HG03060 (cell line): ENCODE results near the gene SH3BP4.

Experiments
- ATAC-seq: cut with Tn5 transposase; IDR thresholded peaks from one replicate; pipeline ENCODE4 v1.9.1; 2021; ENCODE audit warnings: low read depth, moderate number of reproducible peaks; ENCODE audit not compliant: unreplicated experiment

The SH3BP4 gene

DNA sequence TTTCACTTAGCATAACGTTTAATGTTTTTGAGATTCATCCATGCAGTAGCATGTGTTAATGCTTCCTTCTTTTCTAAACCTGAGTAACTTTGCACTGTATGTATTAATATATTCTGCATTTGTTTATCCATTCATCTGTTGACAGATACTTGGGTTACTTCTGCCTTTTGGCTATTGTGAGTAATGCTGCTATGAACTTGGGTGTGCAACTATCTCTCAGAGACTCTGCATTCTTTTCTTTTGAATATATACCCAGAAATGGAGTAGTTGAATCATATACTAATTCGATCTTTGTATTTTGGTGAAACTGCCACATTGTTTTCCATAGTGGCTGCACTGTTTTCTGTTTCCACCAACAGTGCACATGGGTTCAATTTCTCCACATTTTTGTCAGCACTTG is 128.3 kb downstream of the SH3BP4 start:
- no peak for ATAC-seq

GRCh38 chr2:235082578-235083338 is 130.9 kb downstream of the SH3BP4 start:
- no peak for ATAC-seq

DNA sequence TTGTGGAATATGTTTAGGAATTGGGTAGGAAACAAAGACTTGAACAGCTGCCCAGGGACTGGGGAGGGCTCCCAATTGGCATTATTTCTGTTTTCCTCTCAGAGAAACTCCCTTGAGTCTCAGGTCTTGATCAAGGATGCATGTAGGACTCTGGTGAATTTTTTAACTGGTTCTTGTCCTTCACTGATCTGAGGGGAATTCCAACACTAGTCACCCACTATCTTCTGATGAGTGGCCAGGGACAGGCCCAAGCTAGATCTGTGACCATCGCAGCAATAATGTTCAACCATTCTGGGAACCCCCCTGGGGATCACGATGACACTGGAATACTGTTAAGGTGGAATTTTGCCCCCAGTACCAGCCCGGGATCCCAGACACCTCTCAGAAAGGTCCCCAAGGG is 132.0 kb downstream of the SH3BP4 start:
- ATAC-seq = no peak

GRCh38 chr2:235084424-235084823 is 132.6 kb downstream of the SH3BP4 start:
- no peak for ATAC-seq

- no peak for ATAC-seq
Measured at GRCh38 chr2:235085476-235085875, 133.7 kb downstream of the SH3BP4 start.

- ATAC-seq = no peak
Measured at GRCh38 chr2:235086481-235087184, 134.8 kb downstream of the SH3BP4 start.

GRCh38 chr2:235087832-235088495 is 136.1 kb downstream of the SH3BP4 start:
- ATAC-seq = no peak

DNA sequence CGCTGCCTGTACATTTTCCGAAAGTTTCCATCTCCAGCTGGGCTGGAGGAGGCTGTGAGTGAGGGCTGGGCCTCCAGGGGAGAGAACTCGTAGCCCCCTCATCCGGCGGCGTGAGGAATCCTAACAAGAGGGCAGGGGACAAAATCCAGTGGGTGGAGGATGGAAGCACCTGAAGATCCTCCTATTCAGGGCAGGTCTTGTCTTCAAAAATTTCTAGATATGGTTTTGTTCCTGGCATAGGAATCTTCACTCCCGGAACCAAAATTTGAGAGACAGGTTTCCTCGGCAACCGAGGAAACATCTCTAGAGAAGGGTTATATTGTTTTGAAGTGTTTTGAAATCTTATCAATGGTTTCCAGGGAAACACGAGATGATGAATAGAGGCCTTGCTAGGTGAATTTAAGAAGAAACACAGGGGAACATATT is 136.7 kb downstream of the SH3BP4 start:
- no peak for ATAC-seq

GRCh38 chr2:235091421-235091820 is 139.6 kb downstream of the SH3BP4 start:
- no peak for ATAC-seq

DNA sequence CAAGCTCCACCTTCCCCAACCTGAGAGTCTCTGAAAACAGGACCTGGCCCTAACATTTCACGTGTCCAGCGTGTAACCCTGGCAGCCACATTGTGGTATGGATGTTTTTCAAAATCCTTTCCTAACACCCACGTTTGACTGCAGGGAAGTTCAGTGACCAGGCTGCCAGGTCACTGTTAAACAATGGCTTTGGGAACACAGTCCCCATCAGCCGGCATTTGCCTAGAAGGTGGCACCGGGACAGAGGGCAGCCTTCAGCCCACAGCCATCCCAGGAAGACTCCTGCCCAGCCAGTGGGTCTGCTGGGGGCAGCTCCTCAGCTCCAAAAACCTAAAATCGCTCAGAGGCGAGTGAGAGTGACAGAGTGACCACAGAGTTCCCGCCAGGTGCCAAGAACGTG is 140.2 kb downstream of the SH3BP4 start:
- ATAC-seq = no peak

- no peak for ATAC-seq
Measured at GRCh38 chr2:235092433-235093223, 140.8 kb downstream of the SH3BP4 start.

DNA sequence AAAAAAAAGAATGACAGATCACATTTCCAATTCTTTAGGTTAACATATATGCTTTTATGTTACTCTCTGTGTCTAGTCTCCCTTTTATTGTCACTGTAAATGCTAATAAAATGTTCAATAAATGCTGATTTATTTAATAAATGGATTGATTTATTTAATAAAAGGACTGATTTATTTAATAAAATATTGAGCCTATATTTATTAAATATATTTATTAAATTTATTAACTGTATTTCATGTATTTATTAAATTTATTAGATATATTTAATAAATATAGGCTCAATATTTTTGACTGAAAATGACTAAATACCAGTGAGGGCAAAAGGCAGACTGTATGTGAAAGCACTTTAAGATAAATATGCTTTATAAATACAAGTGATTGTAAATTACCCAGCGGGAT is 142.6 kb downstream of the SH3BP4 start:
- ATAC-seq = no peak

DNA sequence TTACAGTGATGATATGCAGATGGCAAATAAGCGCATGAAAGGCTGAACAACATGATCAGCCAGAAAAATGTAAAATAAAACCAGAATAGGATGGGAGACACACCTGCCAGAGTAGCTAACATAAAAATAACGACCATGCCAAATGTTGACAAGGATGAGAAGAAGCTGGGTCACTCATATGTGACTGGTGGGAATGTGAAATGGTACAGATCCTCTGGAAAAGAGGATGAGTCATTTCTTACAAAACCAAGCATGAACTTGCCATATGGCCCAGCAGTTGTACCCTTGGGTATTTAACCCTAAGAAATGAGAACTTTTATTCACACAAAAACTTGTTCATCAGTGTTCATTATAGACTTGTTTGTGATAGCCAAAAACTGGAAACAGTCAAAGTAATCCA is 143.8 kb downstream of the SH3BP4 start:
- no peak for ATAC-seq

DNA sequence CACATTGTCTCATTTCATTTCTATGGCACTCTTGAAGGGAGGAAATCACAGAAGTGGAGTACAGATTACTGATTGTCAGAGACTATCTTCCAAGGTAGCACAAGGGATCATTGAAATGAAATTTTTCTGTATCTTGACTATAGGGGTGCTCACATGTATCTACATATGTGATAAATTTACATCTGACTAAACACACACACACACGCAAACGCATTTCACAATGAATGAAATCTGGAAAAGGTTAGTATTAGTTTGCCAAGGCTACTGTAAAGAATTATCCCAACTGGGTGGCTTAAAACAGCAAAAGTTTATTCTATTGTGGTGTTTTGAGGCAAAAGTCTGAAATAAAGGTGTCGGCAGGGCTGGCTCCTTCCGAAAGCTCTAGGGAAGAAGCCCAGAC is 144.6 kb downstream of the SH3BP4 start:
- ATAC-seq = no peak

- no peak for ATAC-seq
Measured at GRCh38 chr2:235097196-235097595, 145.4 kb downstream of the SH3BP4 start.

- ATAC-seq = no peak
Measured at GRCh38 chr2:235098269-235098668, 146.5 kb downstream of the SH3BP4 start.

- no peak for ATAC-seq
Measured at GRCh38 chr2:235098736-235099494, 147.1 kb downstream of the SH3BP4 start.

DNA sequence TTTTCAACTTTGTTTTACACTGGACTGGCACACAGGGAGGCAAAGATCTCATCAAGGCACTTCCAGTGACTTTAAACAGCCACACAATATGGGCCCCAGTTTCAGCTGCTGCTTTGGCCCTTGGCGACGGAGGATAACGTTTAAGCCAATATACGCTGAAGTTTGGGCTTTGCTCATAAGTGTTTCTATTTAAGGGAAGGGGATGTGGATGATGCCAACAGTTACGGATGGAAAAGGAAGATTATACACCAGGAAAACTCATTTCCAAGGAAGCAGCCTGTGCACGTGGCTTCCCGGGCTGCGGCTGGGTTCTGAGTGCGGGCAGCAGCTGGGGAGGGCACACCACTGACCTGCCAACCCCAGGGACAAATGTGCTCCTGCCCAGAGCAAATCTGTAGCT is 151.1 kb downstream of the SH3BP4 start:
- no peak for ATAC-seq
